Amniotic stem cell (primary cell): ENCODE measurements around the gene TIGAR.

Source experiments
- DNase-seq: peaks from one replicate; lab custom pipeline; 2025; lab: John Stamatoyannopoulos, UW

TIGAR gene, protein sequence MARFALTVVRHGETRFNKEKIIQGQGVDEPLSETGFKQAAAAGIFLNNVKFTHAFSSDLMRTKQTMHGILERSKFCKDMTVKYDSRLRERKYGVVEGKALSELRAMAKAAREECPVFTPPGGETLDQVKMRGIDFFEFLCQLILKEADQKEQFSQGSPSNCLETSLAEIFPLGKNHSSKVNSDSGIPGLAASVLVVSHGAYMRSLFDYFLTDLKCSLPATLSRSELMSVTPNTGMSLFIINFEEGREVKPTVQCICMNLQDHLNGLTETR

DNA sequence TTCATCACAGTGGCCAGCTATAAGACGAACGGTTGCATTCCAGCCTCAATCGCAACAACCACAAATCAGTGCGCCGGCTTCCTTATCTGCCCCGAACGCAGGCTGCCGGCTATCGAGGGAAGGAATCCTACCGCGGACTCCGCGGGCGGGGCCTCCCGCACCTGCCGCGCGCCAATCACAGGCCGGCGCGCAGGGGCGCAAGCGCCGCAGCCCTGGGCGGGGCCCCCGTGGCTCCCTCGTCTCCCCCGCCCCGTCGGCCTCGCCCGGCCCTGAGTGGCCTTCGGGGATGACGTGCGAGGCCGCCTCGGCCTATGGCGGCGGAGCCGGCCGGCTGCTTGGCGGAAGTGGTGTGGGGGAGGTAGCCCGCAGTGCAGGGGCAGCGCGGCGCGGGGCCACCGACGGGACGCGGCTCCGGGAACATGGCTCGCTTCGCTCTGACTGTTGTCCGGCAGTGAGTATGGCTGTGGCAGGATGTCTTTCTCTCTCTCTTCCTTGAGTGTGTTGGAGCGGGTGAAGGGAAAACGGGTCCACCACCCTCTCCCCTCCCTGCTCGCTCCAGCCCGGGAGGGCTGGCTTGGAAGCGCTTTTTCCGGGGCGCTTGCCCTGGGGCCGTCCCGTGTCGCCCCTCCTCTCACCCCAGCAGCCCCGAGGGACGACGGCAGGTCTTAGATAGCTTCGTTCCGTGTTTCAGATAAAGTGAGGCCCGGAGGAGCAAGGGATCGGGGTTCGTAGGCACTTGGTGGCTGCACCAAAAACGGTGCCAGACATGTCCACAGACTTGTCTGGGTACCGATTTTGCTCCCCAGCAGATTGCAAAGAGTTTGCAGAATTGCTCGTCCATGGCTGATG lies at the start of gene TIGAR:
Gene TIGAR, plus strand, starts transcription at position 361 of the 849 bp plus-strand sequence. Its CDS starts 59 bp downstream, at position 420.
- peak; percentile 81 for DNase-seq

DNA sequence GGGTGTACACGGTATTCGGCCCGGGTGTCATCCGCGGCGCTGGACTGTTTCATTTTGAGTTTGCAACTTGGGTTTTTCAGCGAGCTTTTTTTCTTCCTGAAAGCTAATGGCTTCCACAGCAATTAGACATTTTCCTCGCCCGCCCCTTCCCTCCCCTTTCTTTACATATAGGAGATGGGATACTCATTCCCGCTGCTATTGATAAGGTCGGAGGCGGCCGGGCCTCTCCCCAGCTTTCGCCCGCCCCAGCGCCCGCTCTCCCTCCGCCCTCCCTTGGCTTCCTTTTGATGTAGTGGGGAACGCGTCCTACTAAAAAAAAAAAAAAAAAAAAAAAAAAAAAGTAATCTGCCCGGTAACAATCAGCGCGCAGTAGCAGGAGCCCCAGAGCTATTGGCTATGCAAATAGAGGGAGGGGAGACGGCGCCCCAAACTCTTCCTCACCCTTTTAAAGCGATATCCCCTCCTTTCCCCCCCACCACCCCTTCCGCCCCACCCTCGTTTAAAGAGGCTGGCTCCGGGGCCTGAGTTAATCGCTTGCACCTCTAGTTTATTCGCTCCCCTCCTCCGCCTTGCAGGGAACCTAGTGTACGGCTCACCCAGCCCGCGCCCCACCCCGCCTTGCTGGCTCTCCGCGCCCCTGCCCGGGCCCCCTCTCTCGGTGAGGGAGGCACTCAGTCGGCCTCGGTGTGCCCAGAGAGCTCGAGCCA lies 49.1 kb upstream of the TIGAR start:
- DNase-seq = no peak

DNA sequence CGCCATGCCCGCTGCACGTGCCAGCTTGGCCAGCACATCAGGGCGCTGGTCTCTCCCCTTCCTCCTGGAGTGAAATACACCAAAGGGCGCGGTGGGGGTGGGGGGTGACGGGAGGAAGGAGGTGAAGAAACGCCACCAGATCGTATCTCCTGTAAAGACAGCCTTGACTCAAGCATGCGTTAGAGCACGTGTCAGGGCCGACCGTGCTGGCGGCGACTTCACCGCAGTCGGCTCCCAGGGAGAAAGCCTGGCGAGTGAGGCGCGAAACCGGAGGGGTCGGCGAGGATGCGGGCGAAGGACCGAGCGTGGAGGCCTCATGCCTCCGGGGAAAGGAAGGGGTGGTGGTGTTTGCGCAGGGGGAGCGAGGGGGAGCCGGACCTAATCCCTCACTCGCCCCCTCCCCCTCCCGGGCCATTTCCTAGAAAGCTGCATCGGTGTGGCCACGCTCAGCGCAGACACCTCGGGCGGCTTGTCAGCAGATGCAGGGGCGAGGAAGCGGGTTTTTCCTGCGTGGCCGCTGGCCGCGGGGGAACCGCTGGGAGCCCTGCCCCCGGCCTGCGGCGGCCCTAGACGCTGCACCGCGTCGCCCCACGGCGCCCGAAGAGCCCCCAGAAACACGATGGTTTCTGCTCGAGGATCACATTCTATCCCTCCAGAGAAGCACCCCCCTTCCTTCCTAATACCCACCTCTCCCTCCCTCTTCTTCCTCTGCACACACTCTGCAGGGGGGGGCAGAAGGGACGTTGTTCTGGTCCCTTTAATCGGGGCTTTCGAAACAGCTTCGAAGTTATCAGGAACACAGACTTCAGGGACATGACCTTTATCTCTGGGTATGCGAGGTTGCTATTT lies 48.4 kb upstream of the TIGAR start:
- no peak for DNase-seq

DNA sequence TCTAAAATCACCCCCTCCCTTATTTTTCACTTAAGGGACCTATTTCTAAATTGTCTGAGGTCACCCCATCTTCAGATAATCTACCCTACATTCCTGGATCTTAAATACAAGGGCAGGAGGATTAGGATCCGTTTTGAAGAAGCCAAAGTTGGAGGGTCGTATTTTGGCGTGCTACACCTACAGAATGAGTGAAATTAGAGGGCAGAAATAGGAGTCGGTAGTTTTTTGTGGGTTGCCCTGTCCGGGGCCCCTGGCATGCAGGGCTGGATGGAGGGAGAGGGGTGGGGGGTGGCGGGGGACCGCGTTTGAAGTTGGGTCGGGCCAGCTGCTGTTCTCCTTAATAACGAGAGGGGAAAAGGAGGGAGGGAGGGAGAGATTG lies 47.8 kb upstream of the TIGAR start:
- no peak for DNase-seq

DNA sequence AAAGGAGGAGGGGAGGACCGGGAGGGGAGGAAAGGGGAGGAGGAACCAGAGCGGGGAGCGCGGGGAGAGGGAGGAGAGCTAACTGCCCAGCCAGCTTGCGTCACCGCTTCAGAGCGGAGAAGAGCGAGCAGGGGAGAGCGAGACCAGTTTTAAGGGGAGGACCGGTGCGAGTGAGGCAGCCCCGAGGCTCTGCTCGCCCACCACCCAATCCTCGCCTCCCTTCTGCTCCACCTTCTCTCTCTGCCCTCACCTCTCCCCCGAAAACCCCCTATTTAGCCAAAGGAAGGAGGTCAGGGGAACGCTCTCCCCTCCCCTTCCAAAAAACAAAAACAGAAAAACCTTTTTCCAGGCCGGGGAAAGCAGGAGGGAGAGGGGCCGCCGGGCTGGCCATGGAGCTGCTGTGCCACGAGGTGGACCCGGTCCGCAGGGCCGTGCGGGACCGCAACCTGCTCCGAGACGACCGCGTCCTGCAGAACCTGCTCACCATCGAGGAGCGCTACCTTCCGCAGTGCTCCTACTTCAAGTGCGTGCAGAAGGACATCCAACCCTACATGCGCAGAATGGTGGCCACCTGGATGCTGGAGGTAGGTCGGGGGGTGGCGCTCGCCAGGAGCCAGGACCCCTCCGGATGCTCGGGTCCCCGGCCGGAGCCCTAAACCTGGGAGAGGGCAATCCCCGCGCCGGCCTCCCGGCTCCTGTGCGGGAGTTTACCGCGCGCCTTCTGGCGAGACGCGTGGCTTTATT lies 47.2 kb upstream of the TIGAR start, which contains the start of gene CCND2:
Gene CCND2, plus strand, starts transcription at position 111 of the 744 bp plus-strand sequence. Its CDS starts 279 bp downstream, at position 390.
- no peak for DNase-seq

DNA sequence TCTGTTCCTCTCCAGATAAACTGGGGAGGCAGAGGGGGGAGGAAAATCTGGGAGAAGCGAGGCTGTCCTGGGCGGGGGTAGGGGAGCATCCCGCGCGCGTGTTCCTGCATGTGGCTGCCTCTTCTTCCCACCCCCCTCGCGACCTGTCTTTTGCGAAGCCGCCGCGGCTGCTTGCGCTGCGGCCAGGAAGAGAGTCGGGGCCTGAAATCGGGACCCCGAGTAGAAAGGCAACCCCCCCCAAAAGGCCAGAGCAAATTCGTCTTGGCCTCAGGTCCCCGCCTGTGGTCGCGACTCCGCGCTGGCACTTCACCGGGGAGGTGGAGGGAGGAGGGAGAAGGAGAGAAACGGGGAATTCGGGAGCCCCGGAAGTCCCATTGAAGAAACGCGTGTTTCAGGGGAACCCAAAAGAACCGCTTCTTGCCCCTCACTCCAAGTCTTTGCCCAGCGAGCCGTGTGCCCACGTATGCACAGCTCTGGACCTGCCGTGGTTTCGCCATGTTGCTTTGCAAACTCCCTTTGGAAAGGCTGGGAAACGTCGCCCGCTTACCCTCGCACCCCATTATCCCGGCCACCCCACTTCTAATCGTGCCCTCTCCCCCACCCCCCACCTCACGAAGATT lies 46.5 kb upstream of the TIGAR start:
- no peak for DNase-seq

DNA sequence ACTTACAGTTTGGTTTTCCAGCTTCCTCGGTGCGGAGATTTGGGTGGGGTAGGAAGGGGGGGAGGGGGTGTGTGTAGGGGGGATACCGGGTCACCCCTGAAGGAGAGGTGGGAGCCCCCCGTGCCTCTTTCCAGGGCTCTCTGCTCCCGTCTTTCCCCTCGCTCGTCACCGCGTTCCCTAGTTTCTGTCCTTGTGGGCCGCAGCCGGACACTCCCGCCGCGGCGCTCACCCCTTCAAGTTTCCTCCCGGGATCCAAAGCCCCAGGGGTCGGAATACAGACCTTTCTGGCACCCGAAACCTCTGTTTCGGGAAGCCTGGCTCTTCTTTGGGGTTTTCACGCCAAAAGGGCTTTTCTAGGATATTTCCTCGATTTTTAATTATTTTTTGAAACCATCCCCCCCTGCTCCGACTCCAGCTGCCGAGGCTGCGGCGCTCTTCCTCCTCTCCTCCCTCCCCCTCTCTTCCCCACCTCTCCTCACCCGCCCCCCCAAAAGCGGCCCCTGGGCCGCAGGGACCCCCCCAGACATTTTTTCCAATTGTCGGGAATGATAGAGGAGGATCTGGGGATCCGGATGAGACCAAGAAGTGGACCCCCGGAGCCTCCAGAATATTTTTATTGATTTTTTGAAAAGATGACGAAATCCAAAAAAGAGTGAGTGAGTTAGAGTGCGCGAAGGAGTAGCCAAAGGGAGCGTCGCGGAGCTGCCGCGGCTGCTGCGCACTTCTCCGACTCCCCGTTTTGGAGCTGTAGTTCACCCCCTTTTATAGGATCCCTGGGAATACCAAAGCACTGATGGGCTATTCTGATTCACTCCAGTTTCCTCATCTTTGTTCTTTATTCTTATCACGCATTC lies 45.8 kb upstream of the TIGAR start:
- no peak for DNase-seq

DNA sequence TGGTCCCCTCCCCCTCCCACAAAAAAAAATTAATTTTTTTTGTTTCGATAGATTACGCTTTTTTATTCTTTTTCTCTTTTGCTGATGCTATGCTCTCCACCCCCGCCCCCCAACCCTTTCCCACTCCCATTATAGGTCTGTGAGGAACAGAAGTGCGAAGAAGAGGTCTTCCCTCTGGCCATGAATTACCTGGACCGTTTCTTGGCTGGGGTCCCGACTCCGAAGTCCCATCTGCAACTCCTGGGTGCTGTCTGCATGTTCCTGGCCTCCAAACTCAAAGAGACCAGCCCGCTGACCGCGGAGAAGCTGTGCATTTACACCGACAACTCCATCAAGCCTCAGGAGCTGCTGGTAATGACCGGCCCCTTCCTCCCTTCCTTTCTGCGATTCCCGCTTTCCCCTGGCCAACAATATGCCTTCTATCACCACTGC lies 45.1 kb upstream of the TIGAR start:
- no peak for DNase-seq

DNA sequence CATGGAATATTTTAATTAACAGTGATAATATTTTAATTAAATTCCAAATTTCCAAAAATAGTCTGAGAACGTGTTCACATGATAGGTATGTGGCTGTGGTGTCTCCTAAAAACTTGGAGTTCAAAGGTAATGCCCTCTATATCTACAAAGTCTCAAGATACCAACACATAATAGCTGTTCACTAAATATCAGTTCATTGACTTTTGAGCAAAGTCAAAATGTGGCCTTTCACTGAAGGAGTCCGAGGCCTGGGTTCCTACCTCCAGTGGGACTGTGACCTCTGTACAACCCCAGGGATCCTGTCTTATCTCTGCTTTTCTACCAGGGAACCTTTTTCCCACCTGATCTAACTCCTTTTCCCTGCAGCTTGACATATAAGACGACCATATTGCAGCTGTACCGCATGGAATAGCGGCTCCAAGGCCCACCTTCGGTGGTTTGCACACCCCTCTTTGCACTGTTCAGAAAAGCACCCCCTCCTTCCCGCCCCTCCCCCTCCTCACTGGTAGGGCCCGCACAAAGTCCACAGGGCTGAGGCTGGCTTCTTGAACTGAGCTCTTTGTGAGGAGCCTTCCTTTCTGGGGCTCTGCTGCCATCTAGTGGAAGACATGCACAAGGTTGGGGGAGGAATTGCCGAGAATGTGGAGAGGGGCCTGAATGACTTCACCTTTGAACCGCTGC lies 44.3 kb upstream of the TIGAR start:
- peak; percentile 69 for DNase-seq

DNA sequence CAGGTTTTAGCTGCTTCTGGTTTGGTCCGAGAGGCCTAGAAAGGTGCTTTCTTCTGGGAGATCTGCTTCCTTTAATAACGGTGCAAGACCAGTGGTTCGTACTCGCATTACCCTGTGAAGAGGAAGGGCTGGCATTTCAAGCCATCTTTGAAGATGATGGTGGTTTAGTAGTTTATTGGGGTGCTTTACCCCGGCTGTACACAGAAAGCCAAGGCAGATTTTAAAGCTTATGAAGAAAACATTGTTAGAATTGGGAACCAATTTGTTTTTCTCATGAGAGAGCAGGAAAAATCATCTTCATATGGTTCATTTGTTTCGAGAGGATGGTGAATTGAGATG lies 43.8 kb upstream of the TIGAR start:
- DNase-seq = no peak

DNA sequence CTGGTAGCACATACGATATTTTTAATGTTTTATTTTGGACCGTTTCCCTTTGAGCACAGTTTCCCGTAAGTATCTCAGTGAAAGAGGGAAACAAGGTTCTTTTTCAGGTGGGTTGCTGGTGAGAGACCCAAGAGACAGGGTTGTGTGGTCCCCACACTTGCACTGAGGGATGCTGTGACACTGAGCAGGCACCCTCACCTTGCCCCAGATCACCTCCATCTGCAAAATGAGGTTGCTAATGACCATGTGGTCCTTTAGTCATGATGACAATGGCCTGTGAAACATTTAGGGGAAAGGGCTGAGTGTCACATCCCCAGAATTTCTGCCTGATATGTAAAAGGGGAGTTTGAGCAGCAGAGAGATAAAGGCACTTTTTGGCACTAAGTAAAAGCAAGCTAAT lies 43.2 kb upstream of the TIGAR start:
- DNase-seq = no peak

DNA sequence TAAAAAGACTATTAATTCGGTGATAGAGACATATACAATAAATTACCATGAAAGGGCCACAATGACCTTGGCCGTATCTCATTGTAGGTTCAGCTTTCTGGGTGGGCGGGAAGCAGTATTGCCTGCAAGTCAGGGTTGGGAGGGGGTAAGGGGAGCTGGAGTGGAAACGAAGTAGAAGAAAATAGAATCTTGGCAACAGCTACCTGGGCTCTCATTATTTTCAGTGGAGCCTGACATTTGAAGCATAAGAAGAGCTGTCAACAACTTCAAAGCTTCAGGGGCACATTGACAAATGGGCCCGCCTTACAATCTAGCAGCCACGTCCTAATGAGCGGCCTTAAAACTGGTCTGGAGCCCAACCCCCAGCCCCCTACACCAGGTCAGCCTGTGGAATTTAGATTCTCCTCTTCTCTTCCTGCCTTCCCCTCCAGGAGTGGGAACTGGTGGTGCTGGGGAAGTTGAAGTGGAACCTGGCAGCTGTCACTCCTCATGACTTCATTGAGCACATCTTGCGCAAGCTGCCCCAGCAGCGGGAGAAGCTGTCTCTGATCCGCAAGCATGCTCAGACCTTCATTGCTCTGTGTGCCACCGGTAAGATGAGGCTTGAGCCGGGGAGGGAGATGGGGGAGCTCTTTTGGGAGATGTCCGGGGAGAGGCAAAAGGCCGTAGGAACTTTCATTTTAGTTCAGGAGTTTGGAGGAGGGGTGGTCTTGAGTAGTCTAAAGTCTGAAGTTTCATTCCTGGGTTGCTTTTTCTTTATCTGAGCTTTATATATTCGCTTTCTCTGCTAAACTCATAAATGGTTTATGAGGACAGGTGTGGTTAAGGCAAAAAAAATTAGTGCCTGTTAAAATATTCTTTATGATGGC lies 42.5 kb upstream of the TIGAR start:
- no peak for DNase-seq

DNA sequence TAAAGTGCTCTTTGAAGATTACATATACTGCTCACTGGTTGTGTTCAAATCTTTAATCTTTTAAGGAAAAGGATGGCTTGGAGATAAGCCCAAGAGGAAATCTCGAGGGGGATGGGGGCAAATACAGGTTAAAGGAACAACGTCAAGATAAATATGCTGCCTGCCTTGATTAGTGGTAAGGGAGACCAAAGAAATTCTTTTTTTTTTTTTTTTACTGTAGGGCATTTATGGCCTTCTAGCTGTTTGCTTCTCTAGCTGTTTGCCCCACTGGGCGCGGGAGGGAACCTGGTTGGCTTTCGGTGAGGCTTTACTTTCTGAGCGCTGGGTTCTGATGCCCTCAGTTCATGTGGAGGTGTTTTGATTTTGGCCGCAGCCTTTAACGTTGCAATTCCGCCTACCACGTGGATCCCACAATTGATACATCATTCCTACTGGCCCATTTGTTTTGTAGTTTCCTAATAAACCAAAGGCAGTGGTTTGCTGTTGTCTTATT lies 41.8 kb upstream of the TIGAR start:
- no peak for DNase-seq

DNA sequence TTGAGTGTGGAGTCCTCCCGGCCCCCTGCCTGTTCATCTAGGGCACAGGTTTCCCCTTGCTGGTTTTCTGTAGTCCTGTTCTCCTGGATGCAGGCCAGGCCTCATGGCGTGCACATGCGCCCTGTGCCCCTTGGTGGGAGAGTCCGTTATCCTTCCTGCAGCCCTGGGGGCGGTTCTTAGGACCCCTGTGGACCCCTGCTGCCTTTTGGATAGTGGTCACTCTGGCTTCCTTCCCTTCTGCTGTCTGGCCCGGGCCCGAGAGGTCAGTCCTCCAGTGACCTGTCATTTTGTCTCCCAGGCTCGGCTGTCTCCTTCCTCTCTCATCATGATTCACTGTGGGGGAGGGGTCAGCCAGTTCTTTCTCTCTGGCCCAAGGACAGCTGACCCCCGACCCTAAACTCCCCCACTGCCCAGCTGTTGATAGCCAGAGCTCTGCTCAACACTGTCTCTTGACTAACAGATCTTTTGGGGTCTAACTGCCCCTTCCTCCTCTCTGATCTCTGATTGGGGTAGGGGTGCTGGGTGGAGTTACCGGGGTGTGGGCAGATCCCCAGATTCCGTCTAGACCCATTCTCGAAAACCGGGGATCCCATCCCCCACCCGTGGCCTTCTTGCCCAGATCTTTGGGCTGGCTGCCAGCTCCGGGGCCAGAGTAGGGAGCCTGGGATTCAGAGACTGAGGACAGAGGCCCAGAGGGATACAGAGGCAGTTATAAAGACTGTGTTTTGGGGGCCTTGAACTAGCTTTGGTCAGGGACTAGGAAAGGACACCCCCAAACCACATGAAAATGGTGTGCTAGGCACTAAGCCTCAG lies 40.5 kb upstream of the TIGAR start:
- no peak for DNase-seq

DNA sequence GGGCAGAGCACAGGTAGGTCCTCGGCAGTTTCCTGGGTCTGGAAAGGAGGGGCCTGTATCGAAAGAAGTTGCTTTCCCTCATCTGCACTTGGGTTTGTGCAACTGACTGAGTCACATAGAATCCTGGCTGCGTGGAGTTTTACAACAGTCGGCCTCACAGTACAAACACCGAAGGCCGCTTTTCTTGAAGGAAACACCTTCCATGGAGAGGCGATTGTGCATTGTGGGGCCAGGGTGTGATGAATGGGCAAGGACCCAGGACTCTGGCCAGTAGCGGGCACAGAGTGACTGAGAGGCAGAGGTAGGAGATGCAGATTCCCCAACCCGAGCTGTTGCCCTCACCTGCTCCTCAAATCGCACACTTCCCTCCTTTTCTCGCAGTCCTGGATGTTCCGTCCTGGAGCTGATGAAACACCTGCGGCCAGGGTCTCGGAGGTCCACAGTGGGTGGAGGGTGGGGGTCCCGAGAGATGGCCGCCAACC lies 39.8 kb upstream of the TIGAR start:
- no peak for DNase-seq

DNA sequence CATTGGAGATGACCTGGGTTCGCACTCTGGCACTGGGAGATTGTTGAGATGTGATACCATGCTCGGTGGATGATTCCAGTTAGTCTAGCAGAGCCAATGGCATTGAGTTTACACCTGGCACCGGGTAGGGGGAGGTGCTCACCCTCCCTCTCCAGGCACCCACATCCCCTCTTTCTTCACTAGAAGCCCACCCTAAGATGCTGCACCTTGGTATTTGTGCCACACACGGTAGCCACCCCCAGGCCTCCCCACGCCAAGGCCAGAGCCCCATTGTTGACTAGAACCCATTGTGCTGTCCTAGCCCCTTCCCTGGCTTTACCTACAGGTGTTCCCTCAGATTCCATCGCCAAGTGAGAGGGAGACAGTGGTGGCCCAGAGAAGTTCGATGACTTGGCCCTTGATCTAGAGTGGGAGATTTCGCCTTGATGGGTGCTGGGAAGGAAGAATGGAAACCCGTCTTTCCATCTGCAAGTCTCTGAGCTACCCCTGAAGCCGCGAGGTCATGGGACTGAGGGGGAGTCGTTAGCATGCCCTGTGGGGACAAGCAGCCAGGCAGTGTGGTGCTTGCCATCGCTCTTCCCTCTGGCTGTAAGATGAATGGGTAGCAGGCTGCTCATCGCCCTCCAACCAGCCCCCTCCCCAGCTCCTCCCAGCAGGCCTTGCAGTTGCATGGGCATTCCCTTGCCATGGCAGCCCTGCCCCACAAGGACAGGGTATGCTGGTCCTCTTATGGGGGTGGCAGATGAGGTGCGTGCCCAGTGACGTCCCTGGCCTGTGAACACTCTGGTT lies 38.7 kb upstream of the TIGAR start:
- DNase-seq = no peak
